ENCODE results near the gene GRAP2. TPM values are rescaled to one million over a fixed set of nuclear protein-coding genes. Genes with fewer than 3 reads are reported as not detected.

GRAP2 gene
- total RNA-seq, 1 donor from 2014 or later, result not detected

DNA sequence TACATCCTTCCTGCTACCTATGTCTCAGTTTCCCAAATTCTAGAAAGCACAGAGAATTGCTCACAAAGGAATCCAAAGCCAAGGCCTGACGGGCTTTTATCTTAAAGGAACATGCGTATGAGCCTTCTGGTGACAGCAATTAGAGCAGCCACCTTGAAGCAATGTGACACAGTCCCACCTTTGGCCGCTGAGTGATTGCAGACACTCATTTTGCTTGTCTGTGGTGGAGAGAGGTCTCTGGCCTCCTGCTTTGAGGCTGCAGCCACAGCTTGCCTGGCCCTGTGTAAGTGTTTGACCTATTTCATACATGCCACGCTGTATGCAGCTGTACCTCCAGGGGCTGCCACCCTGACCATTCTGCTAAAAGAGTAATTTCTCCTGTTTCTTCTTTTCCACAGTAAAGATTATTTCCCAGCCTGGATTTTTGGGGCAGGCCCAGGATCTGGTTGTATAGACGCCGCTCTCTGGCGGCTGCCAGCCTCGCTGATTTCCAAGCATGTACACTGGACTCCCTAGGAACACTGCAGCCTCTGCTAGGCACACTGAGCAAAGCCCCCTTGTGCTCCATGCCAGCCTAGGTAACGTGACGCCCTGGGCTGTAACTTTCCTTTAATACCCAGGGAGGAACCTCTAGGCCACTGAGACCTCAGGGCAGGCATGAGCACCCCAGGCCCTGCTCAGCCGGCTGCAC lies 58.2 kb downstream of the GRAP2 start:
- no peak for DNase-seq (ENCODE audit: low spot score)
- no peaks in the 10 kb centered on the region for H3K9me3 ChIP-seq (ENCODE audit: low read depth)
- Mint-ChIP-seq H3K4me3 (no peak overlapping the region), H3K9me3 (no peaks in the 10 kb centered on the region), H3K36me3 (no peaks in the 10 kb centered on the region), H3K27ac (no peak overlapping the region), H3K4me1 (peaks cover 24% of the 10 kb centered on the region), H3K27me3 (ENCODE audit: insufficient read depth, low read depth) (peaks cover 17% of the 10 kb centered on the region)
- H3K4me2 ChIP-seq, result no peak overlapping the region
- no peak overlapping the region for H3K4me3 ChIP-seq
- H3K36me3 ChIP-seq, result no peaks in the 10 kb centered on the region
- peak overlapping the region; percentile 85 for H2AFZ ChIP-seq (replicated peaks)
- TF ChIP-seq EZH2 (IDR thresholded peaks at IDR 0.05) (no peak), EZH2phosphoT487 (IDR thresholded peaks at IDR 0.05) (no peak)
- TF ChIP-seq, protein P1, sequence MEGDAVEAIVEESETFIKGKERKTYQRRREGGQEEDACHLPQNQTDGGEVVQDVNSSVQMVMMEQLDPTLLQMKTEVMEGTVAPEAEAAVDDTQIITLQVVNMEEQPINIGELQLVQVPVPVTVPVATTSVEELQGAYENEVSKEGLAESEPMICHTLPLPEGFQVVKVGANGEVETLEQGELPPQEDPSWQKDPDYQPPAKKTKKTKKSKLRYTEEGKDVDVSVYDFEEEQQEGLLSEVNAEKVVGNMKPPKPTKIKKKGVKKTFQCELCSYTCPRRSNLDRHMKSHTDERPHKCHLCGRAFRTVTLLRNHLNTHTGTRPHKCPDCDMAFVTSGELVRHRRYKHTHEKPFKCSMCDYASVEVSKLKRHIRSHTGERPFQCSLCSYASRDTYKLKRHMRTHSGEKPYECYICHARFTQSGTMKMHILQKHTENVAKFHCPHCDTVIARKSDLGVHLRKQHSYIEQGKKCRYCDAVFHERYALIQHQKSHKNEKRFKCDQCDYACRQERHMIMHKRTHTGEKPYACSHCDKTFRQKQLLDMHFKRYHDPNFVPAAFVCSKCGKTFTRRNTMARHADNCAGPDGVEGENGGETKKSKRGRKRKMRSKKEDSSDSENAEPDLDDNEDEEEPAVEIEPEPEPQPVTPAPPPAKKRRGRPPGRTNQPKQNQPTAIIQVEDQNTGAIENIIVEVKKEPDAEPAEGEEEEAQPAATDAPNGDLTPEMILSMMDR (IDR thresholded peaks at IDR 0.05), result no peak
- peaks cover 4% of the 10 kb centered on the region for H3K27me3 ChIP-seq
- no peak overlapping the region for H3K27ac ChIP-seq
- peaks cover 8% of the 10 kb centered on the region for H3F3A ChIP-seq (ENCODE audit: low read depth)
- H4K20me1 ChIP-seq (ENCODE audit: low read depth), result no peaks in the 10 kb centered on the region
- H3K9ac ChIP-seq, result no peak overlapping the region
- H3K79me2 ChIP-seq (ENCODE audit: low read depth), result no peaks in the 10 kb centered on the region
- peaks cover 7% of the 10 kb centered on the region for H3K4me1 ChIP-seq

DNA sequence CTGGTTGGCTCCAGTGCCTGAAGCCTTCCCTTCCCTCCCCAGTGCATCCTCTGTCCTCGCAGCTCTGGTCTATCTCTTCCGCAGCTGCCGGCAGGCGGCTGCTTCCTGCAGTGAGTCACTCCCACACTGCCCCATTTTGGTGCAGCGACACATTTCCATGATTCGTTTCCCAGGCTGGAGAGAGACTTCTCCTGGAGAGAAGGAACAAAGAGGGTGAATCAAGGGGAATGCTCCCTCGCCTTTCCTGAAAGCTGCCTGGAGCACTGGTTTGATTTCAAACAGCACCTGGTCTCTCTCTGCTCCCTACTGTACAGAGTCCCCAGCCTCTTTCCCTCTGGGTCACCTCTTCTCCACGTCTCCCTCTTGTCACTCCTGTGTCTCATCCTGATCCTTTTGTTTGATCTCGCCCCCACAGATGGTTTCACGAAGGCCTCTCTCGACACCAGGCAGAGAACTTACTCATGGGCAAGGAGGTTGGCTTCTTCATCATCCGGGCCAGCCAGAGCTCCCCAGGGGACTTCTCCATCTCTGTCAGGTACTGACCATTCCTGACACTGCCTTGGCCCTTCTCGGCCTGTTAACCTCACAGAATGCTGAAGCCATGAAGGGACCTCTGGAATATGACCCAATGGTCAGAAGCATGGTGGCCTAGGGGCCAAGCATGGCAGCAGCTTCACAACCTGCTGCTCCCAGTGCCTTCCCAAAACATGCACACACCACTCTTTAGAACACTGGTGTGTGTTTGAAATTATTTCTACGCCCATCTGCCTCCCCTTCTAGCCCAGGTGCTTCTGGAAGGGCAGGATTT lies 59.0 kb downstream of the GRAP2 start, which contains the start of gene TMA7B:
Gene TMA7B, plus strand, starts transcription at position 758 of the 808 bp plus-strand sequence. CDS start 3,978 bp downstream, outside the sequence.
- peaks cover 7% of the 10 kb centered on the region for H3K4me1 ChIP-seq
- peaks cover 4% of the 10 kb centered on the region for H3K27me3 ChIP-seq
- Mint-ChIP-seq H3K36me3 (no peaks in the 10 kb centered on the region), H3K4me3 (no peak within 1 kb of the TSS), H3K27ac (peak within 1 kb of the TSS; percentile 5), H3K27me3 (ENCODE audit: insufficient read depth, low read depth) (peaks cover 17% of the 10 kb centered on the region), H3K4me1 (peaks cover 24% of the 10 kb centered on the region), H3K9me3 (no peaks in the 10 kb centered on the region)
- H3K79me2 ChIP-seq (ENCODE audit: low read depth), result no peaks in the 10 kb centered on the region
- H3F3A ChIP-seq (ENCODE audit: low read depth), result peaks cover 8% of the 10 kb centered on the region
- no peaks in the 10 kb centered on the region for H4K20me1 ChIP-seq (ENCODE audit: low read depth)
- peak within 1 kb of the TSS; percentile 85 for H2AFZ ChIP-seq (replicated peaks)
- no peaks in the 10 kb centered on the region for H3K9me3 ChIP-seq (ENCODE audit: low read depth)
- peak; percentile 61 for DNase-seq (ENCODE audit: low spot score)
- no peak within 1 kb of the TSS for H3K27ac ChIP-seq
- H3K36me3 ChIP-seq, result no peaks in the 10 kb centered on the region
- no peak within 1 kb of the TSS for H3K4me3 ChIP-seq
- H3K4me2 ChIP-seq, result no peak within 1 kb of the TSS
- no peak for TF ChIP-seq EZH2 (IDR thresholded peaks at IDR 0.05)
- TF ChIP-seq, protein P1 (IDR thresholded peaks at IDR 0.05), result peak; percentile 30
- no peak for TF ChIP-seq EZH2phosphoT487 (IDR thresholded peaks at IDR 0.05)
- H3K9ac ChIP-seq, result no peak within 1 kb of the TSS

DNA sequence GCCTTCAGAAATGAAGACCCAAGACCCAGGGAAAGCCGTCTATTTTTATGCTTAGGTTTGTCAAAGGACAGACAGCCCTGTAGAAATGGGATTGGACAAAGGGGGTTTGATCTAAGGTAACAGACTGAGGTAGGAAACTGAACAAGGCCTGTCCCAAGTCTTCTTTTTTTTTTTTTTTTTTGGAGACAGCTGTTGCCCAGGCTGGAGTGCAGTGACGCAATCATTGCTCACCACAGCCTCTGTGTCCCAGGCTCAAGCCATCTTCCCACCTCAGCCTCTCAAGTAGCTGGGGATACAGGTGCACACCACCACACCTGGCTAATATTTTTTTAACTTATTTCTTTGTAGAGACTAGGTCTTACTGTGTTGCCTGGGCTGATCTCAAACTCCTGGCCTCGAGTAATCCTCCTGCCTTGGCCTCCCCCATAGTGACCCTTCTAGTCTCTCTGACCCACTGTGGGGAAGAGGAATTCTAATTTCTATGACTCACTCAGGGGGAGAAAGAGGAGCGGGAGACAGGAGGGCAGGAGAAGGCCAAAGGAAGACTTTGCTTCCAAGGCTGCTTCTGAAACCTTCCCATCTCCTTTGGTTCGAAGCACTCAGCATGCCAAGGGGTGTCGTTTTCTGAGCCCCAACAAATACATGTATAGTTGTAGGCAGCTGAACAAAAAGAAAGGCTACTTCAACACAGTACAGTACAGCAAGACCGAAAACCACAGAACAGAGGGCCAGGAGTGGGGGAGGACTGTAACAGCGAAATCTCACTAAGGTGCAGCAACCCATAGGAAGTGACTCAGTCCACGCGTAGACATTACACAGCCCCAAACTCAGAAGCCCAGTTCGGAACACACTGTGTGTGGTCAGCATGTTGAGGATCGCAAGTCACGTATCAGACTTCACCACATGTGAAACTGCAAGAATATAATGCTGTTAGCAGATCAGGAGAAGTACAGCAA lies 60.2 kb downstream of the GRAP2 start:
- Mint-ChIP-seq H3K9me3 (no peaks in the 10 kb centered on the region), H3K27me3 (ENCODE audit: insufficient read depth, low read depth) (peaks cover 22% of the 10 kb centered on the region), H3K4me1 (peaks cover 25% of the 10 kb centered on the region), H3K36me3 (no peaks in the 10 kb centered on the region), H3K27ac (no peak overlapping the region), H3K4me3 (no peak overlapping the region)
- Histone ChIP-seq H3K4me2 (no peak overlapping the region), H3K79me2 (ENCODE audit: low read depth) (no peaks in the 10 kb centered on the region), H3K27ac (no peak overlapping the region), H4K20me1 (ENCODE audit: low read depth) (no peaks in the 10 kb centered on the region), H3K4me1 (peaks cover 7% of the 10 kb centered on the region), H3K4me3 (no peak overlapping the region), H3K9me3 (ENCODE audit: low read depth) (no peaks in the 10 kb centered on the region), H3K9ac (no peak overlapping the region), H2AFZ (replicated peaks) (no peak overlapping the region), H3K27me3 (peaks cover 4% of the 10 kb centered on the region), H3F3A (ENCODE audit: low read depth) (peaks cover 8% of the 10 kb centered on the region), H3K36me3 (no peaks in the 10 kb centered on the region)
- TF ChIP-seq EZH2phosphoT487 (IDR thresholded peaks at IDR 0.05) (no peak), EZH2 (IDR thresholded peaks at IDR 0.05) (no peak)
- TF ChIP-seq, protein P1 (IDR thresholded peaks at IDR 0.05), result no peak
- DNase-seq (ENCODE audit: low spot score), result no peak

All from neural progenitor cell (in vitro differentiated cells).